ENCODE results near the gene ELSPBP1. TPM values are rescaled to one million over a fixed set of nuclear protein-coding genes. Genes with fewer than 3 reads are reported as not detected.

ELSPBP1 gene
- total RNA-seq, 4 donors from 2014 or later = not detected

DNA sequence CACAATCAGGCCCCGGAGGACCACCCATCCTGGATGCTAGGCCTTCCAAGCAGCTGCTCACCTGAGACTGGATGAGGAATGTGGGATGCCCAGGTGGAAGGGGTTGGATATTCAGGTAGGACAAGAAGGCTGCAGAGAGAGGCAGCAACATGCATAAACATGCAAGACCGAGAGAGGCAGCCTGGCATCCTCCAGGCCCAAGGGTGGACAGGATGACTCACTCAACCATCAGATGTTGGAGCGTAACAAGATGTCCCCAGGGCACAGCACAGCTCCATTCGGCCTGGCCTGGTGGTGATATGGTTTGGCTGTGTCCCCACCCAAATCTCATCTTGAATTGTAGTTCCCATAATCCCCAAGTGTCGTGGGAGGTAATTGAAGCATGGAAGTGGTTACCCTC, 59.4 kb downstream of the ELSPBP1 start:
- Histone ChIP-seq H3K27me3 (no peaks in the 10 kb centered on the region), H3K4me1 (no peaks in the 10 kb centered on the region), H3K27ac (no peak overlapping the region), H3K4me3 (no peak overlapping the region), H3K9me3 (no peaks in the 10 kb centered on the region), H3K36me3 (no peaks in the 10 kb centered on the region)
- no peak for DNase-seq
- TF ChIP-seq POLR2A (IDR thresholded peaks at IDR 0.05) = no peak
- TF ChIP-seq, protein P1, sequence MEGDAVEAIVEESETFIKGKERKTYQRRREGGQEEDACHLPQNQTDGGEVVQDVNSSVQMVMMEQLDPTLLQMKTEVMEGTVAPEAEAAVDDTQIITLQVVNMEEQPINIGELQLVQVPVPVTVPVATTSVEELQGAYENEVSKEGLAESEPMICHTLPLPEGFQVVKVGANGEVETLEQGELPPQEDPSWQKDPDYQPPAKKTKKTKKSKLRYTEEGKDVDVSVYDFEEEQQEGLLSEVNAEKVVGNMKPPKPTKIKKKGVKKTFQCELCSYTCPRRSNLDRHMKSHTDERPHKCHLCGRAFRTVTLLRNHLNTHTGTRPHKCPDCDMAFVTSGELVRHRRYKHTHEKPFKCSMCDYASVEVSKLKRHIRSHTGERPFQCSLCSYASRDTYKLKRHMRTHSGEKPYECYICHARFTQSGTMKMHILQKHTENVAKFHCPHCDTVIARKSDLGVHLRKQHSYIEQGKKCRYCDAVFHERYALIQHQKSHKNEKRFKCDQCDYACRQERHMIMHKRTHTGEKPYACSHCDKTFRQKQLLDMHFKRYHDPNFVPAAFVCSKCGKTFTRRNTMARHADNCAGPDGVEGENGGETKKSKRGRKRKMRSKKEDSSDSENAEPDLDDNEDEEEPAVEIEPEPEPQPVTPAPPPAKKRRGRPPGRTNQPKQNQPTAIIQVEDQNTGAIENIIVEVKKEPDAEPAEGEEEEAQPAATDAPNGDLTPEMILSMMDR (IDR thresholded peaks at IDR 0.05) = no peak
- intact Hi-C loops (cut with DNase I; ENCODE audit: low total_unique reads) = no loop called here

GRCh38 chr19:48059331-48059730, 64.9 kb downstream of the ELSPBP1 start:
- no peak overlapping the region for H3K27ac ChIP-seq
- no peaks in the 10 kb centered on the region for H3K27me3 ChIP-seq
- no peaks in the 10 kb centered on the region for H3K9me3 ChIP-seq
- no peak for TF ChIP-seq POLR2A (IDR thresholded peaks at IDR 0.05)
- TF ChIP-seq, protein P1 (IDR thresholded peaks at IDR 0.05) = no peak
- no peaks in the 10 kb centered on the region for H3K36me3 ChIP-seq
- no peak overlapping the region for H3K4me3 ChIP-seq
- H3K4me1 ChIP-seq = no peaks in the 10 kb centered on the region
- intact Hi-C loops (cut with DNase I; ENCODE audit: low total_unique reads) = no loop called here
- DNase-seq = no peak

DNA sequence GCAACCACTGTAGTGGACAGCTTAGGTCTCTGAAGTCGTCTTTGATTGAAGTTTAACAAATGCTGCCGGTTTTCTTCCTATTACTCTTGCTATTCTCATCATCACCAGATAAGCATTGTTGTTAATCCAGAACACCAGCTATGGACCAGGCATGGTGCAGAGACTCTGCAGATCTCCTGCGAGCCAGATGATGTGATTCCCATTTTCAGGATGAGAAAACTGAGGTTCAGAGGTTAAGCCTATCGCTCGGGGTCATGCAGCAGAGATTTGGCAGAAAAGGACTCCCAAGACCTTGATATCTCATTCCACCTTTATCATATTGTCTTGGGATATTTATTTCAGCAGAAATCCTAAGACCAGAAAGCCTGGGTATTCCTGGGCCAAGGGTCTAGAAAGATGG, 65.9 kb downstream of the ELSPBP1 start:
- Histone ChIP-seq H3K27ac (no peak overlapping the region), H3K4me1 (no peaks in the 10 kb centered on the region), H3K27me3 (no peaks in the 10 kb centered on the region), H3K4me3 (no peak overlapping the region), H3K9me3 (no peaks in the 10 kb centered on the region), H3K36me3 (no peaks in the 10 kb centered on the region)
- TF ChIP-seq POLR2A (IDR thresholded peaks at IDR 0.05) = no peak
- TF ChIP-seq, protein P1 (IDR thresholded peaks at IDR 0.05) = no peak
- no peak for DNase-seq
- intact Hi-C loops (cut with DNase I; ENCODE audit: low total_unique reads) = no loop called here

DNA sequence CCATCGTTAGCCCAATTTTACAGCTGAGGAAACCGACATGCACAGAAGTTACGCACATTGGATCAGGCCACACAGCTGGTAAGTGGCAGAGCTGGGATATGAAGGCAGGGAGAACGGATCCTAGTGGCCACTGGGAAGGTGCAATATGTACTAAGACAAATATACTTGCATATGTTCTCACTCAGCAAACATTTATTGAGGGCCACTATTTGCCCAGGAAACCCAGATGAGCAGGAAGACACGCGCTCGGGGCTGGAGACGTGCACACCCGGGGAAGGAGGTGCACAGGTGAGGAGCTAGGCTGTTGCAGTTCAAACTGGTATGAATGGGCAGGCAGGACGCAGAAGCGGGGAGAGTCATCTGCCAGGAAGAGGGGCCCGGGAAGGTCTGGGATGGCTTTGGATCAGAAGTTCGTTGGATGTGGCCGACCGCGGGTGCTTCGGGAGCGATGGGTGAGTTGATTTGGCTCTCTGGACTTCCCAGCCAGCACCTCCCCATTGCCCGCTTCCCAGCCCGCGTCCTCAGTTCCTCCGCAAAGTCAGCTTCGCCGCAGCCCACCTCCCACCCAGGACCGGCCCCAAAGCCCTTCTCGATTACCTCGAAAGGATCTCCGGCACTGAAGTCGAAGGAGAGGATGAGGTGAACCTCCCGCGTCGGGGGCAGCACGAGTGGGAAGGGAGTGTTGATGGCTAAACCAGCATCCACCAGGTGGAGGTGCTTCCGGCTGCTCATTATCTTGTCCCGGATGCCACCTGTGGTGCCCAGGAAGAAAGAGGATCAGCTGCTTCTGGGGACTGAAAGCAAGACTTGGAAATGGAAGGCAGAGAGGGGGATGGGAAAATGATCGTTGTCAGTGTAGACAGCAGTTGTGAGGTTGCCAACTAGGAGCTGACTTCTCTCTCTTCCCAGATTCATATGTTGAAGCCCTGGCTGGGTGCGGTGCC, 67.2 kb downstream of the ELSPBP1 start:
- H3K36me3 ChIP-seq = no peaks in the 10 kb centered on the region
- H3K4me3 ChIP-seq = no peak overlapping the region
- H3K27me3 ChIP-seq = no peaks in the 10 kb centered on the region
- intact Hi-C loops (cut with DNase I; ENCODE audit: low total_unique reads) = no loop called here
- H3K27ac ChIP-seq = no peak overlapping the region
- H3K4me1 ChIP-seq = no peaks in the 10 kb centered on the region
- DNase-seq = no peak
- TF ChIP-seq POLR2A (IDR thresholded peaks at IDR 0.05) = no peak
- TF ChIP-seq, protein P1 (IDR thresholded peaks at IDR 0.05) = no peak
- H3K9me3 ChIP-seq = no peaks in the 10 kb centered on the region

- Histone ChIP-seq H3K27me3 (no peaks in the 10 kb centered on the region), H3K27ac (no peak overlapping the region), H3K4me3 (no peak overlapping the region), H3K9me3 (no peaks in the 10 kb centered on the region), H3K36me3 (no peaks in the 10 kb centered on the region), H3K4me1 (no peaks in the 10 kb centered on the region)
- DNase-seq = no peak
- TF ChIP-seq, protein P1 (IDR thresholded peaks at IDR 0.05) = no peak
- no peak for TF ChIP-seq POLR2A (IDR thresholded peaks at IDR 0.05)
- intact Hi-C loops (cut with DNase I; ENCODE audit: low total_unique reads) = no loop called here
Measured at GRCh38 chr19:48064509-48064908, 70.1 kb downstream of the ELSPBP1 start.
